IMR-90 (cell line): ENCODE results near the gene ZNF558.

Source experiments
- BHLHE40 ChIP-seq: fragments of 150-350 bp; IDR thresholded peaks from 2 replicates; pipeline ENCODE4 v1.6.1; 2016; ENCODE audit warnings: mild to moderate bottlenecking, low read depth, low read length
- RCOR1 ChIP-seq: IDR thresholded peaks from 2 replicates; pipeline ENCODE4 v1.6.1; 2012; ENCODE audit warnings: mild to moderate bottlenecking, low read length, improper control_type of control experiment; ENCODE audit not compliant: insufficient replicate concordance
- TF ChIP-seq, protein P1 (sequence below): conservative IDR thresholded peaks from 2 replicates; pipeline ENCODE4 v1.5.1; 2012; ENCODE audit warnings: mild to moderate bottlenecking, low read depth, low read length, improper control_type of control experiment

DNA sequence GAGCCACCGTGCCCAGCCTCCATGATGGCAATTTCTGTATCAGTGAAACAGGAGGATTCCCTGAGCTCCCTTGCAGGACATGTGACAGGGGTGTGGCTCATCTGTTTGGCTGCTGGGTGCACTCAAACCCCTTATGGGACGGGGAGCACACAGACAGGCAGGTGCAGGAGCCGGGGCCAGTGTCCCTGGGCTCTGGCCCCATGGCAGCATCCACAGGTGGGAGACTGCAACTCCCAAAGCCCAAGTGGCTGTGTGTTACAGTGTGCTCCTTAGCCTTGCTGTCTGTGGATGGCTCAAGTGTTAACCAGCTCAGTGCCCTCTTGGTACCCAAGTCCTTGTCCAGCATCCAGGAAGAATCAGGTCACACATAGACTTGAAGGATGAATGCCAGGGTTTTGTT lies 14.7 kb upstream of the ZNF558 start:
- TF ChIP-seq, protein P1, sequence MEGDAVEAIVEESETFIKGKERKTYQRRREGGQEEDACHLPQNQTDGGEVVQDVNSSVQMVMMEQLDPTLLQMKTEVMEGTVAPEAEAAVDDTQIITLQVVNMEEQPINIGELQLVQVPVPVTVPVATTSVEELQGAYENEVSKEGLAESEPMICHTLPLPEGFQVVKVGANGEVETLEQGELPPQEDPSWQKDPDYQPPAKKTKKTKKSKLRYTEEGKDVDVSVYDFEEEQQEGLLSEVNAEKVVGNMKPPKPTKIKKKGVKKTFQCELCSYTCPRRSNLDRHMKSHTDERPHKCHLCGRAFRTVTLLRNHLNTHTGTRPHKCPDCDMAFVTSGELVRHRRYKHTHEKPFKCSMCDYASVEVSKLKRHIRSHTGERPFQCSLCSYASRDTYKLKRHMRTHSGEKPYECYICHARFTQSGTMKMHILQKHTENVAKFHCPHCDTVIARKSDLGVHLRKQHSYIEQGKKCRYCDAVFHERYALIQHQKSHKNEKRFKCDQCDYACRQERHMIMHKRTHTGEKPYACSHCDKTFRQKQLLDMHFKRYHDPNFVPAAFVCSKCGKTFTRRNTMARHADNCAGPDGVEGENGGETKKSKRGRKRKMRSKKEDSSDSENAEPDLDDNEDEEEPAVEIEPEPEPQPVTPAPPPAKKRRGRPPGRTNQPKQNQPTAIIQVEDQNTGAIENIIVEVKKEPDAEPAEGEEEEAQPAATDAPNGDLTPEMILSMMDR: no peak
- TF ChIP-seq RCOR1 (no peak), BHLHE40 (no peak)
